GM18499 (cell line): ENCODE measurements around the gene MOB3A.
A peak's percentile ranks its signal among the peaks of the same experiment; 100 is the strongest.

ENCODE experiments used
- ATAC-seq: cut with Tn5 transposase; IDR thresholded peaks from one replicate; pipeline ENCODE4 v1.9.1; 2021; ENCODE audit warnings: moderate number of reproducible peaks; ENCODE audit not compliant: insufficient read depth, unreplicated experiment

MOB3A gene

GRCh38 chr19:2048104-2048958 is 47.8 kb downstream of the MOB3A start:
- ATAC-seq: no peak

- no peak for ATAC-seq
Measured at GRCh38 chr19:2047449-2048103, 48.5 kb downstream of the MOB3A start.

- ATAC-seq: no peak
Measured at GRCh38 chr19:2047076-2047448, 49.1 kb downstream of the MOB3A start.

DNA sequence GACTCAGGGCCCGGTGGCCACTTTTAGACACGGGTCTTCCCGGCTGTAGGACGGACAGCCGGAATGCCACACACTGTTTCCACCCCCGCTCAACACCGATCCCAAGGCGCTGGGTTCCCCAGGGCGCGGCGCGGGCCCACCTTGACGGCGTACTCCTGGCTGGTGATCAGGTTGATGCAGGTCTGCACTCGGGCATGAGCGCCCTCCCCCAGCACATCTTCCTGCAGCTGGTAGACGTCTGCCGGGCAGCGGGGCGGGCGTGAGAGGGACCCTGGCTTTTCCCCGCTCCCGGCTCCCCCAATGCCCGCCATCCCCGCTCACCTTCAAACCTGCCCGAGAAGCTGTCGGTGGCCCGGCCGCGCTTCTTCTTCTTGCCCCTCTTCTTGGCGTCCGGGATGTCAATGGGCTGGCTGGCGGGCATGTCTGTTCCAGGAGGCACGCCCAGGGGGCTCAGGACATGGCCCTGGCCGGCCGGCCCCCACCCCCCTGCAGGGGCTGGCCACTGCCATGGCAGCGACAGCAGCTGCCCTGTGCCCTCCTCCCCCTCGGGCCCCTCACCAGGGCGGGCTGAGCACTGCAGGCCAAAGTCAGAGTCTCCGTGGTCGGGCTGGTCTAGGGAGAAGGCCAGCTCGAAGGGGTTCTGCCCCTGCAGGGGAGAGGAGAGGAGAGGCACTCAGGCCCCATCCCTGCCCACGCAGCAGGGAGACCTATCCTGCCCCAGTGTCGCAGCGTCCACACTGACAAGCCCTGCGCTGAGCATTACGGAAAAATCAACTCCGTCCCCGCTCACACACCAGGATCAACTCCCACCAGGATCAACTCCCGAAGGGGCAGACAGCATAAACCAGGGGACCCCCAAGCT is 49.8 kb downstream of the MOB3A start:
- ATAC-seq: no peak

DNA sequence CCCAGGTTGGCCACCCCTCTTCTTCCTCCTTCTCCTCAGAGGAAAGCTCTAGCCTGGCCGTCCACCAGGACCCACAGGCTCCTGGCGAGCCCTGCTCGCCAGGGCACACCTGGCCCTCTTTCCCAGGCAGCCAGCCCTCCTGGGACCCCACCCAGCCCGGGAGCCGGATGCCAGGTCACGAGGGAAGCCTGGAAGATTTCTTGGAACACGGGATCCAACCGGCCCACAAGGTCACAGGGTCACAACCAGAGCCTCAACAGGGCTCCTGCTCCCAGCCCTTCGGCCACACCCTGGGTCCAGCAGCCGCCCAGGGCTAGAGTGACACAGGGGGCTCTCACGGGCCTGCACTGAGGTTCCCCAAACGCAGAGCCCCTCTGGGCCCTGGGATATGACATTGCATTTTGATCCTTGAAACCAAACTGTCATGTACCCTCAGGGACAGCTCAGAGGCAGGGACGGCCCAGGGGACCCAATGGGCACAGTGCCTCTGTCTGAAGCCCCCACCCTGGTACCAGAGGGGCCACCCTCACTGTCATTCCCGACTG is 50.6 kb downstream of the MOB3A start:
- no peak for ATAC-seq

DNA sequence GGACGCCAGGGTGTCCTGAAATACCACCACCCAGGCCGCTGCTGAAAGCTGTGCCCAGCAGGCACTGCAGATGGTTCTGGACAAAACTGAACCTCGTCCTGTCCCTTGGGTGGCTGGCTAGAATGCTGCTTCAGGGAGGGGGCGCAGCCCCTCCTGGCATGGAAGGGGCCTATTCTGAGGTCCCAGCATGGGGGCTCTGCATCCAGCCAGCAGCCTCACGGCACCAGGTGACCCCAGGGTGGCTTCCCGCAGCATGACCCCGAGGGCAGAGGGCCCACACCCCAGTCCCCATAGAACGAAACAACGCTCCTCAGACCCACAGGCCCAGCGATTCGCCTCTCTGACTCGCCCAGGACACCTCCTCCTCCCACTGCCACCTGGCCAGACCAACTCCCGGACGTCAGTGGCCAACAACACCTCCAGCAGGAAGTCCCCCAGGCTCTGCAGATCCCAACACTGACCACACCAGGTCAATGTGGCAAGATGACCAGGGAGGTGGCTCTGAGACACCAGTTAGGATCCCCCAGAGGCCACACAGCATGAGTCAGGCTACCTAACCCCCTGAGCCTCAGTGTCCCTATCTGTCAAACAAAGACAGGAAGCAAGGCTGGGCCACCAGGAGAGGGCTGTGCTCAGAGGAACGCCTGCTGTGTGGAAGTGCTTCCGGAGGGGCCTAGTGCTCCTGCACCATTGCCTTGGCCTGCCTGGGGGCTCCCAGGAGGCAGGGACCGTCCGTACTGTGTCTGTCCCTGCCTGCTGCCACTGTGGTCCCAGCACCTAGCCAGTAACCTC is 51.2 kb downstream of the MOB3A start:
- no peak for ATAC-seq

GRCh38 chr19:2043961-2044708 is 52.0 kb downstream of the MOB3A start:
- no peak for ATAC-seq

- ATAC-seq: no peak
Measured at GRCh38 chr19:2043251-2043641, 52.9 kb downstream of the MOB3A start.

DNA sequence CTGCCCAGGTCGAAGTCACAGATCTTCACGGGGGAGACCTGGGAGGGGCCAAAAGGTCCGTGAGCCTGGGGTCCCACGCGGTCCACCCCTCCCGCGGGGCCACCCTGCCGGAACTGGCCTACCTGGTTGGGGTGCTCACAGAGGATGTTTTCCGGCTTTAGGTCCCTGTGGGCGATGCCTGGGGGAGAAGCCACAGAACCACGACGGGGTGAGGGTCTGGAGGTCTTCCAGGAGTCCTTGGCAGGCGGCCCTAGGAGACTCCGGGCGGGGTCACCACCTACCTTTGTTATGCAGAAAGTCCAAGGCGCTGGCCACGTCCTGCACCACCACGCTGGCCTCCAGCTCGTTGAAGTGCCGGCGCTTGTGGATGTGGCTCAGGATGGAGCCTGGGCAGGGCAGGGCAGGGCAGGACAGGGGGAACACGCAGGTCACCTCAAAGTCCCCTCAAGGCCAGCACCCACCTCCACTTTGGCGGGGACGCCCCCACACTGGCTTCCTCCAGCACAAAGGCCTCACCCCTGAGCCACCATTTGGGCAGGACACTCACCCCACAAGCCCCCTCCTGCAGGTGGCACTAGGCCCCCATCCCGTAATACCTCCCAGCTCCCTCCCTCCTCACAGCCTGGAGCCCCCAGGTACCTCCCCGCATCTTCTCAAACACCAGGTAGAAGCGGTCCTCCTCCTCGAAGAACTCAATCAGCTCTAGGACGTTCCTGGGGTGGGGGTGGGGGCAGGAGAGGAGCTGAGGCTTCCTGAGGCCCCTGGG is 53.5 kb downstream of the MOB3A start:
- no peak for ATAC-seq

- peak; percentile 31 for ATAC-seq
Measured at GRCh38 chr19:2041683-2042484, 54.2 kb downstream of the MOB3A start.

GRCh38 chr19:2041433-2041682 is 54.8 kb downstream of the MOB3A start:
- ATAC-seq: no peak

GRCh38 chr19:2040647-2041432 is 55.3 kb downstream of the MOB3A start:
- no peak for ATAC-seq

GRCh38 chr19:2039959-2040646 is 56.0 kb downstream of the MOB3A start:
- ATAC-seq: no peak

- no peak for ATAC-seq
Measured at GRCh38 chr19:2039089-2039958, 56.8 kb downstream of the MOB3A start.

GRCh38 chr19:2038284-2039088 is 57.6 kb downstream of the MOB3A start:
- no peak for ATAC-seq
